Ishikawa (cell line): Measurements from ENCODE around the gene TMEM222.

Experiments used
- CEBPB ChIP-seq: IDR thresholded peaks from 2 replicates; pipeline ENCODE4 v1.6.1; 2012
- CREB1 ChIP-seq: IDR thresholded peaks from 2 replicates; pipeline ENCODE4 v1.6.1; 2012; ENCODE audit warnings: low read depth
- EGR1 ChIP-seq: IDR thresholded peaks from 2 replicates; pipeline ENCODE4 v1.6.1; 2012
- EP300 ChIP-seq: IDR thresholded peaks from 2 replicates; pipeline ENCODE4 v1.6.1; 2012; ENCODE audit warnings: borderline replicate concordance
- FOXM1 ChIP-seq: IDR thresholded peaks from 2 replicates; pipeline ENCODE4 v1.6.1; 2012; ENCODE audit warnings: low read depth, borderline replicate concordance
- NFIC ChIP-seq: IDR thresholded peaks from 2 replicates; pipeline ENCODE4 v1.6.1; 2012
- RAD21 ChIP-seq: IDR thresholded peaks from 2 replicates; pipeline ENCODE4 v1.6.1; 2012; ENCODE audit warnings: low read depth
- TAF1 ChIP-seq: IDR thresholded peaks from 2 replicates; pipeline ENCODE4 v1.6.1; 2012; ENCODE audit warnings: low read depth, mild to moderate bottlenecking
- TCF12 ChIP-seq: IDR thresholded peaks from 2 replicates; pipeline ENCODE4 v1.6.1; 2012; ENCODE audit warnings: low read depth
- TEAD4 ChIP-seq: IDR thresholded peaks from 2 replicates; pipeline ENCODE4 v1.6.1; 2012
- YY1 ChIP-seq: IDR thresholded peaks from 2 replicates; pipeline ENCODE4 v1.6.1; 2012; ENCODE audit warnings: low read depth
- ZBTB7A ChIP-seq: IDR thresholded peaks from 2 replicates; pipeline ENCODE4 v1.6.1; 2012; ENCODE audit warnings: low read depth
- TF ChIP-seq, protein P1 (sequence below): IDR thresholded peaks from 2 replicates; pipeline ENCODE4 v1.6.1; 2012
- TF ChIP-seq, protein P2 (sequence below): IDR thresholded peaks from 2 replicates; pipeline ENCODE4 v1.6.1; 2012
- TF ChIP-seq, protein P3 (sequence below): IDR thresholded peaks from 2 replicates; pipeline ENCODE4 v1.6.1; 2012; ENCODE audit warnings: low read depth, mild to moderate bottlenecking

TMEM222 gene

DNA sequence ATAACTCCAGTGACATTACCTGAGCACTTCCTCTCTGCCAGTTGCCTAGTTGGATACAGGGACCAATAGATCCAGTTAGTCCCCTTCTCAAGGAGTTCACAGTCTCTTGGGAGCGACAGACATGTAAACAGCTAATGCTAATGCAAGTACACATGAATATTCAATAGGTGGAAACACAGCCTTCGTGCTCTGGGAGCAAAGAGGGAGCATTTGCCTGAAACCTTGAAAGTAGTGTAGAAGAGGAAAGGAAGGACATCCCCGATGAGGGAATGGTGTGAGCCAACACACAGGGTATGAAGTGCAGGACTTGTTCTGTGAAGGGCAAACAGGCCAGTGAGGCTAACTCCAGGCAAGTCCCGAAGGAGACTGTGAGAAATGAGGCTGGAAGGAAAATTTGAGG lies 3.8 kb upstream of the TMEM222 start:
- no peak for TF ChIP-seq EGR1
- TF ChIP-seq TEAD4 = no peak
- TF ChIP-seq, protein P1, sequence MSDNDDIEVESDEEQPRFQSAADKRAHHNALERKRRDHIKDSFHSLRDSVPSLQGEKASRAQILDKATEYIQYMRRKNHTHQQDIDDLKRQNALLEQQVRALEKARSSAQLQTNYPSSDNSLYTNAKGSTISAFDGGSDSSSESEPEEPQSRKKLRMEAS = no peak

DNA sequence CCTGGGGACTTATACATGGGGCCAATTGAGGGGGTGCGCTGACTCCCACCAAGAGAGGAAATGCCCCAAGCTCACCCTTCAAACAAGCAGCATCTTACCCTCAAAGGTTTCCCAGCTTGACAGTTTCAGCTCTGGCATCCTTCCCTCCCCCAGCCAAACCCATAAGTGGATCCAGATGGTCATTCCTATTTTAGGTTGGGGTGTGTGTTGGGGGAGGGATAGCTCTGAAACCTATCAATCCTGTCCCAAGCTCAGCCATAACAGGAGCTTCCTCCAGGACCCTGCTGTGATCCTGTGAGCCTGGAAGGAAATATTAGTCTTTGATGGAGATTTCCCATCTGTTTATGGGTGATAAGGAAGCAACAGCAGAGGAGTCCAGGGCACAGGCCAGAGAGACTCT lies 3.4 kb upstream of the TMEM222 start:
- TF ChIP-seq CEBPB (no peak), ZBTB7A (no peak)

DNA sequence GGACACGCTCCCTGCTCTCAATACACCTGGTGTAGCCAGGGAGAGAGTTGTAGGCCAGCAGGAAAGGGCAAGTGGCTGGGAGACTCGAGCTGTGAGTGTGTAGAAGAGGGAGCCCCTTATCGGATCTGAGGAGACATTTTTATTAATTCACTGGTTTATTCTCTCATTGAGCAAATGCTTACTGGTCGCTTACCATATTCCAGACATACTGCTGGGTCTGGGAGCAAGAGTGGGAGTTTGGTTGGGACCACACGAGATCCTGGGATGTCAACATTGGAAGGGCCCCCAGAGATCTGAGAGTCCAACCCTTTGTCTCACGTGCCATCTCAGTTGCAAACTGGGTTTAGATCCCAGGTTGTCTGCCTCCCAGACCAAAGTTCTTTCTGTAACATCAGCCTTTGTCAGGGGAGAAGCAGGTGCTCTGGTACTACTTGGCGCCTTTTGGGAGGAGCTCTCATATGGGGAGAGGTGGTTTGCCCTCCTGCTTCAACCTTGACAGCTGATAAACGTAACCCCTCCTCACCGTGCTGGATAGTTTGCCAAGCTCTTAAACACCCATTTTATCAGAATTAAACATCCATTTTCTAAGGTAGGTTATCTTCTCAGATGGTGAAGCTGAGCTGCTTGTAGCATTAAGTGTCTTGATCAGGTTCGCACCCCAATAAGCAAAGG lies 742 bp downstream of the TMEM222 start:
- TF ChIP-seq EGR1 (no peak), YY1 (no peak), RAD21 (no peak), CEBPB (no peak), CREB1 (no peak)
- TF ChIP-seq, protein P2, sequence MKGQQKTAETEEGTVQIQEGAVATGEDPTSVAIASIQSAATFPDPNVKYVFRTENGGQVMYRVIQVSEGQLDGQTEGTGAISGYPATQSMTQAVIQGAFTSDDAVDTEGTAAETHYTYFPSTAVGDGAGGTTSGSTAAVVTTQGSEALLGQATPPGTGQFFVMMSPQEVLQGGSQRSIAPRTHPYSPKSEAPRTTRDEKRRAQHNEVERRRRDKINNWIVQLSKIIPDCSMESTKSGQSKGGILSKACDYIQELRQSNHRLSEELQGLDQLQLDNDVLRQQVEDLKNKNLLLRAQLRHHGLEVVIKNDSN = no peak

DNA sequence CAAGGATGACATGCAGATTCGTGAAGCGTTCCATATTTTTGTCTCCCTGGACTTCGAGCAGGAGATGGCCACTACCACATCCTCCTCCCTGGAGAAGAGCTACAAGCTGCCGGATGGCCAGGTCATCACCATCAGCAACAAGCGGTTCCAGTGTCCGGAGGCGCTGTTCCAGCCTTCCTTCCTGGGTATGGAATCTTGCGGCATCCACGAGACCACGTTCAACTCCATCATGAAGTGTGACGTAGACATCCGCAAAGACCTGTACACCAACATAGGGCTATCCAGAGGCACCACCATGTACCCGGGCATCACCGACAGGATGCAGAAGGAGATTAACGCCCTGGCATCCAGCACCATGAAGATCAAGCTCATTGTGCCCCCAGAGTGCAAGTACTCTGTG lies 3.3 kb downstream of the TMEM222 start:
- TF ChIP-seq YY1 (no peak), ZBTB7A (no peak), EGR1 (no peak), EP300 (no peak), RAD21 (no peak), TEAD4 (no peak), FOXM1 (no peak), CREB1 (no peak)
- TF ChIP-seq, protein P2 = no peak
- TF ChIP-seq, protein P3, sequence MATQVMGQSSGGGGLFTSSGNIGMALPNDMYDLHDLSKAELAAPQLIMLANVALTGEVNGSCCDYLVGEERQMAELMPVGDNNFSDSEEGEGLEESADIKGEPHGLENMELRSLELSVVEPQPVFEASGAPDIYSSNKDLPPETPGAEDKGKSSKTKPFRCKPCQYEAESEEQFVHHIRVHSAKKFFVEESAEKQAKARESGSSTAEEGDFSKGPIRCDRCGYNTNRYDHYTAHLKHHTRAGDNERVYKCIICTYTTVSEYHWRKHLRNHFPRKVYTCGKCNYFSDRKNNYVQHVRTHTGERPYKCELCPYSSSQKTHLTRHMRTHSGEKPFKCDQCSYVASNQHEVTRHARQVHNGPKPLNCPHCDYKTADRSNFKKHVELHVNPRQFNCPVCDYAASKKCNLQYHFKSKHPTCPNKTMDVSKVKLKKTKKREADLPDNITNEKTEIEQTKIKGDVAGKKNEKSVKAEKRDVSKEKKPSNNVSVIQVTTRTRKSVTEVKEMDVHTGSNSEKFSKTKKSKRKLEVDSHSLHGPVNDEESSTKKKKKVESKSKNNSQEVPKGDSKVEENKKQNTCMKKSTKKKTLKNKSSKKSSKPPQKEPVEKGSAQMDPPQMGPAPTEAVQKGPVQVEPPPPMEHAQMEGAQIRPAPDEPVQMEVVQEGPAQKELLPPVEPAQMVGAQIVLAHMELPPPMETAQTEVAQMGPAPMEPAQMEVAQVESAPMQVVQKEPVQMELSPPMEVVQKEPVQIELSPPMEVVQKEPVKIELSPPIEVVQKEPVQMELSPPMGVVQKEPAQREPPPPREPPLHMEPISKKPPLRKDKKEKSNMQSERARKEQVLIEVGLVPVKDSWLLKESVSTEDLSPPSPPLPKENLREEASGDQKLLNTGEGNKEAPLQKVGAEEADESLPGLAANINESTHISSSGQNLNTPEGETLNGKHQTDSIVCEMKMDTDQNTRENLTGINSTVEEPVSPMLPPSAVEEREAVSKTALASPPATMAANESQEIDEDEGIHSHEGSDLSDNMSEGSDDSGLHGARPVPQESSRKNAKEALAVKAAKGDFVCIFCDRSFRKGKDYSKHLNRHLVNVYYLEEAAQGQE = no peak

DNA sequence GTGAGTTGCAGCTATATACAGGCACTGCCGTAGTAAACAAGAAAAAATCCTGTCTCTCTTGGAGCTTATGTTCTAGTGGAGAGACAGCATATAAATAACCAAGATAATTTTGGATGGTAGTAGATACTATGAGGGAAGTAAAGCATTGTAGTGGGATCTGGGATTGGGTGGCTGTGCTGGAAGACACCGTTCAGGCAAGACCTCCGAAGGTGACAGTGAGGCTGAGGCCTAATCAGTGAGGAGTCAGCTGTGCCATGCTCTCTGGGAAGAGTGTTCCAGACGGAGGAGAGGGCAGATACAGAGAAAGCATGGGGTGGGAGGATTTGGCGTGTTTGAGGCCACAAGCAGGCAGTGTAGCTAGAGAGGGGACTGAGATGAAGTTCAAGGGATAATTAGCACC lies 6.0 kb downstream of the TMEM222 start:
- no peak for TF ChIP-seq YY1

DNA sequence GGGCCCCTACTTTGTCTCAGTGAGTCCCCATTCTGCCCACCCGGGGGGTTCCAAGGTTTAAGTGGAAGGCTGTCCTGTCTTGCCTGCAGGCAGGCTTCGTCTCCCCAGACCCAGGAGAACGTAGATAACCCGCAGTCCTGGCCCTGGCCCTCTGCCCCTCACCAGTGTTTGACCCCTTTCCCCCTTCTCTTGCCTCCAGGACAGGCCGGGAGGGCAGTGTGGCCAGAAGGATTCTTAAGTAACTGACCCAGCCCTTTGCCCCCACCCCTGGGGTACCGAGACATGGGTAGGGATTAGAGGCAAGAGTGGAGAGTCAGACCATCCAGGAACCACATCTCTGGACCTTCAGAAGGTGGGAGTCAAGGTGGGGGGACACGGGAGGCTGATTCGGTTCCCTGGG lies 8.8 kb downstream of the TMEM222 start:
- TF ChIP-seq RAD21 = no peak
- TF ChIP-seq, protein P2 = no peak
- no peak for TF ChIP-seq TEAD4
- TF ChIP-seq CREB1 = no peak
- no peak for TF ChIP-seq YY1
- TF ChIP-seq EP300 = no peak
- no peak for TF ChIP-seq CEBPB
- TF ChIP-seq, protein P1 = no peak
- TF ChIP-seq, protein P3 = no peak
- TF ChIP-seq ZBTB7A = no peak
- no peak for TF ChIP-seq TCF12
- TF ChIP-seq NFIC = no peak
- no peak for TF ChIP-seq FOXM1
- no peak for TF ChIP-seq EGR1
- no peak for TF ChIP-seq TAF1

DNA sequence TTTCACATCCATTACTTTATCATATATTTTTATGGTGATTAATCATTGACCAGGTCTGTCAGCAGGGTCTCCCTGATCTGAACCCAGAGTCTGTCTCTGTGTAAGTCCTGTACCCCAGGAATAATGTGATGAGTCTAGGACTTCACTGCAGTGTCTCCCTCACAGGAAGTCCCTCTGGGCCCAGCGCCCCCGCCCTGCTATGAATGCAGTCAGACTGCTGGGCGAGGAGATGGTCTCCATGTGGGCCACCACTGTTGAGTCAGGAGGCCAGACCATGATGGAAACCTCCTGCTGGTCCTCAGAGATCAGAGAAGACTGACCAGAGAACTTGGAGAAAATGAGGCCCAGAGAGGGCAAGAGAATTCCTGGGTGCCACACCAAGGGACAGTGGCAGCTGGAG lies 9.5 kb downstream of the TMEM222 start:
- no peak for TF ChIP-seq ZBTB7A
- TF ChIP-seq TAF1 = no peak
- TF ChIP-seq CREB1 = no peak
- TF ChIP-seq EP300 = no peak
